NCI-H2029 treated with DMSO at 0.1 percent for 48 hours (cell line): ENCODE results near the gene GLCE.

Experiments used
- DNase-seq: peaks from one replicate; lab custom pipeline; 2025; lab: John Stamatoyannopoulos, UW

GLCE gene

GRCh38 chr15:69320977-69321554 is 160.6 kb downstream of the GLCE start:
- no peak for DNase-seq
